Fibroblast of the aortic adventitia (primary cell): ENCODE measurements around the gene DNASE1. TPM values are rescaled to one million over a fixed set of nuclear protein-coding genes. Genes with fewer than 3 reads are reported as not detected.

Experiments used
- DNase-seq: peaks from one replicate; pipeline ENCODE4 v3.0.0-alpha.2; 2010; ENCODE audit warnings: low read depth
- H3K4me3 ChIP-seq: 2 replicates; pipeline ENCODE4 v1.5.1; 2011; ENCODE audit warnings: low read depth, mild to moderate bottlenecking, control low read depth, low read length, moderate library complexity
- CTCF ChIP-seq: IDR thresholded peaks from 2 replicates; pipeline ENCODE4 v1.5.1; 2011; ENCODE audit warnings: mild to moderate bottlenecking, low read length, control low read depth, inconsistent platforms; ENCODE audit not compliant: insufficient read depth
- total RNA-seq: library from RNA; depleted of rRNA; stranded (reverse); fragments of >200 nt; gene quantifications from 2 replicates; pipeline ENCODE4 v1.2.3, GENCODE V29; 2012; ENCODE audit warnings: low replicate concordance

Gene DNASE1
- total RNA-seq, 1 donor: 11.8 TPM

- H3K4me3 ChIP-seq: no peak overlapping the region
- no peak for TF ChIP-seq CTCF
- DNase-seq: no peak
Observed at GRCh38 chr16:3674513-3675295, 20.2 kb downstream of the DNASE1 start.

DNA sequence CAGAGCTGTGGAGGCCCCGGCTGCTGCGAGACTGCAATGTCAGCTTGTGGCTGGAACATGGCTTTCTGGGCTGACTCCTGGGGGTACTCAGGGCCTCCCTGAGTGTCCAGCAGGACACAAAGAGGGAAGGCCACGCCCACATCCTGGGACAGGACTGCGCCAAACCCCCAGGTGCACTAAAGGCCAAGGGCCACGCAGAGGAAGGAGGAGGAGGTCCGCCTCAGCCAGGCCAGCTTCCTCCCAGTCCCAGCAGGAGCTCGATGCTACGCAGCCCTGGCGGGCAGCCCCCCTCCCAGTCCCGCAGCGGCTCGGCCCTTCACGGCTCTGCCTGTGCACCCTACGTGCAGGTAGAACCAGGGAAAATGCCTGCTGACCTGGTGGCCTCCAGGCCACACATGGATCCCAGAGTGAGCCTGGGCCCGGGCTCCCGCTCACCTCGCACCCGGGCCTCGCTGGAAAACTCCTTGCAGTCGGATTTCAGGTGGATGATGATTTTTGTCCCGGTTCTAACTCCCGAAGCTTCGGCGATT is 21.2 kb downstream of the DNASE1 start:
- no peak for DNase-seq
- no peak overlapping the region for H3K4me3 ChIP-seq
- TF ChIP-seq CTCF: no peak

DNA sequence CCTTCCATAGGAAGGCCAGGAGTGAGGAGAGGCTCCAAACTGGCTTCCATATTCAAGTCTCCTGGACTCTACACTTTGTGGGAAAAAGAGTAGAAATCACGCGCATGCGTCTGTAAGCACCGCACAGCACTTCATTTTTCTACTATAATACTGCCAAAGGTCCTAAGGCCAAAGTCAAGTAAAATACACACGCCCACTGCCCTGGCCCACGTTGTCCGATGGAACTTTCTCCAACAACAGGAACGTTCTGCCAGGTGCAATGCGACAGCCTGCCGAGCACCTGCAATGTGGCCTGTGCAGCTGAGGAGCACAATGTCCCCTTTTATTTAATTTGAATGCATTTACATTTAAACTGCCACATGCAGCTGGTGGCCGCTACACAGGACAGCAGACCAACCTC is 23.5 kb downstream of the DNASE1 start:
- TF ChIP-seq CTCF: no peak
- no peak for DNase-seq
- no peak overlapping the region for H3K4me3 ChIP-seq

- no peak for DNase-seq
- TF ChIP-seq CTCF: no peak
- no peak overlapping the region for H3K4me3 ChIP-seq
Observed at GRCh38 chr16:3681206-3681605, 26.7 kb downstream of the DNASE1 start.

DNA sequence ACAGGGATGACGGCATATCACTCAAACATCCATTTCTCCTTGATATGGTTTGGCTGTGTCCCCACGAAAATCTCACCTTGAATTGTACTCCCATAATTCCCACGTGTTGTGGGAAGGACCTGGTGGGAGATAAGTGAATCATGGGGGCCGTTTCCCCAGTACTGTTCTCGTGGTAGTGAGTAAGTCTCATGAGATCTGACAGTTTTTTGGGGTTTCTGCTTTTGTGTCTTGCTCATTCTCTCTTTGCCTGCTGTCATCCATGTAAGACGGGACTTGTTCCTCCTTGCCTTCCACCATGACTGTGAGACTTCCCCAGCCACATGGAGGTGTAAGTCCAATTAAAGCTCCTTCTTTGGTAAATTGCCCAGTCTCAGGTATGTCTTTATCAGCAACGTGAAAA is 32.5 kb downstream of the DNASE1 start:
- DNase-seq: no peak
- no peak overlapping the region for H3K4me3 ChIP-seq
- TF ChIP-seq CTCF: no peak

DNA sequence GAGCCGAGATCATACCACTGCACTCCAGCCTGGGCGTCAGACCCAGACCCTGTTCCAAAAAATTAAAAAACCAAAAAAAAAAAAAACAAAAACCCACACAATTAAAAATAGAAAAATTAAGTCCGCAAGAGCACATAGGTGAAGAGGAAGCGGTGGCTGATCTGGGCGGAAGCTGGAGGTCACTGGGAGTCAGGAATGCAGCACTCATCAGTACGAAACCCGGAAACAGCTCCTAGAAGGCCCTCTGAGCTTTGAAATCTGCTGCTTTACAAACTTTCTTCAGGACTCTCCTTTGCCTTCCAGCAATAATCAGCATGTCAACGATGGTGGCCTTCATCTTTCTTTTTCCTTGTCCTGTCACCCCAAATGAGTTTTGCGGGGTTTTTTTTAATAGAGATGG is 33.3 kb downstream of the DNASE1 start:
- no peak for TF ChIP-seq CTCF
- no peak overlapping the region for H3K4me3 ChIP-seq
- no peak for DNase-seq

GRCh38 chr16:3689731-3690130 is 35.2 kb downstream of the DNASE1 start:
- no peak for DNase-seq
- TF ChIP-seq CTCF: no peak
- no peak overlapping the region for H3K4me3 ChIP-seq
